DMS79 treated with DMSO at 0.1 percent for 48 hours (cell line): ENCODE data around the gene DTNA.
"Not testable (repeated sequence)": the region's sequence is repeated elsewhere in the genome, so short reads cannot be mapped to it uniquely, and the experiment has no call there.

Experiments used
- DNase-seq: peaks from one replicate; lab custom pipeline; 2025; lab: John Stamatoyannopoulos, UW

Gene DTNA

DNA sequence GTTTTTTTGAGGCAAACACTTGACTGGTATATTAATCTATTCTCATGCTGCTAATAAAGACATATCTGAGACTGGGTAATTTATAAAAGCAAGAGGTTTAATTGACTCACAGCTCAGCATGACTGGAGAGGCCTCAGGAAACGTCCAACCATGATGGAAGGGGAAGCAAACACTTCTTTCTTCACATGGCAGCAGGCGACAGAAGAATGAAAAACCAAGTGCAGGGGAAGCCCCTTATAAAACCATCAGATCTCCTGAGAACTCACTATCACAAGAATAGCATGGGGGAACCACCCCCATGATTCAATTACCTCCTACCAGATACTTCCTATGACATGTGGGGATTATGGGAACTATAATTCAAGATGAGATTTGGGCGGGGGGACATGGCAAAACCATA, 194.9 kb downstream of the DTNA start:
- DNase-seq: no peak

DNA sequence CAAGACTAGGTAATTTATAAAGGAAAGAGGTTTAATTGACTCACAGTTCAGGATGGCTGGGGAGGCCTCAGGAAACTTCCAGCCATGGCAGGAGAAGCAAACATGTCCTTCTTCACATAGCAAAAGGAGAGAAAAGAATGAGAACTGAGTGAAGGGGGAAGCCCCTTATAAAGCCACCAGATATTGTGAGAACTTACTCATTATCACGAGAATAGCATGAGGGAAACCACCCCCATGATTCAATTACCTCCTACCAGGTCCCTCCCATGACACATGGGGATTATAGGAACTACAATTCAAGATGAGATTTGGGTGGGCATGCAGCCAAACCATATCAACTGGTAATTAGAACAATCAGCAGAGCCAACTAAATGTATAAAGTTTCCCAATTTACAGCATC, 196.9 kb downstream of the DTNA start:
- DNase-seq: not testable (repeated sequence)

DNA sequence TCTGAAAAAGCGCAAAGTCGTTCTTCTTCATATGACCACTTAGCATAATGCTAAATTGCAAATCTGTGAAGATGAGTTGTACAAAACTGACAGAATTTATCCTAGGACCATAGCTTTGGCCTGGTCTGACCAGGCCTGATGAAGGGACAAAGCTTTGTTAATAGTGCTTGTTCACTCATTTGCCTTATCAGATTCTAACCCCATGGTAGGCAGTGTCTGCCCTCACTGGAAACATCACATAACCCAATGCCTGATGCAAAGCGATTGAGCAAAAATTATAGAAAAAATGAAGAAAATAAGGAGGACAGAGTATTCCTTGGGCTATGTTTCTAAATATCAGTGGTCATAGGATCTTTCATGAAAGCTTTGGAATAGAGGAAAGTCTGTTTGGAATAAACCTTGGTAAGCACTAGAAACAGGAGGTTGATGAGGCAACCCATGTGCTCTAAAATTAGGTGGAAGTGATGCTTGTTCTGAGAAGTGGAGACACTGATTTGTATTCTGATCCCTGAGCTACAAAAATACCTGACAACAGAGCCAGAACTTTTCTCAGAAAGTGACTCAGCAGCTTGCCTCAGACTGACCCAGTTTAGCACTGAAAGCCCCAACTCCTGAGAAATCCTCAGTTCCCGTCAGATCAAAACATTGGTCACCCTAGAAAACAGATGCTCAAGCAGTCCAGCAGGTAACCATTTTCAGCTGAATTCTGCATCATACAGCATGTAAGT, 199.7 kb downstream of the DTNA start:
- DNase-seq: no peak

DNA sequence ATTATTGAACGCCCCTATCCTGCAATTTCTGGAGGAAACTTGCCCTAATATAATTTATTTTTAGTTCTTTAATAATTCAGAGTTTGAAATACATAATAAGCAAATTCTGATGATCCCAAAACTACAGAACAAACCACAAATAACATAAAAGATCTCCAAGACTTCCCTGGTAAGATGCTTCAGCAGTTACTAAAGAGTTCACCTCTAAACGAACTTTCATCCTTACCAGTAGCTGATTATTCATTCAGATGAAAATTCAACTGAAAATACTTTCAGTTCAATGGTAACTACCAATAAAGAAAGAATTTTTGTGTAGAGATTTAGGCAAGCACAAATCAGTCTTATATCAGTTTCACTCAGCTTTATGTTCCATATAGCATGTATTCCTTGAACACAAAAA, 201.0 kb downstream of the DTNA start:
- DNase-seq: no peak

DNA sequence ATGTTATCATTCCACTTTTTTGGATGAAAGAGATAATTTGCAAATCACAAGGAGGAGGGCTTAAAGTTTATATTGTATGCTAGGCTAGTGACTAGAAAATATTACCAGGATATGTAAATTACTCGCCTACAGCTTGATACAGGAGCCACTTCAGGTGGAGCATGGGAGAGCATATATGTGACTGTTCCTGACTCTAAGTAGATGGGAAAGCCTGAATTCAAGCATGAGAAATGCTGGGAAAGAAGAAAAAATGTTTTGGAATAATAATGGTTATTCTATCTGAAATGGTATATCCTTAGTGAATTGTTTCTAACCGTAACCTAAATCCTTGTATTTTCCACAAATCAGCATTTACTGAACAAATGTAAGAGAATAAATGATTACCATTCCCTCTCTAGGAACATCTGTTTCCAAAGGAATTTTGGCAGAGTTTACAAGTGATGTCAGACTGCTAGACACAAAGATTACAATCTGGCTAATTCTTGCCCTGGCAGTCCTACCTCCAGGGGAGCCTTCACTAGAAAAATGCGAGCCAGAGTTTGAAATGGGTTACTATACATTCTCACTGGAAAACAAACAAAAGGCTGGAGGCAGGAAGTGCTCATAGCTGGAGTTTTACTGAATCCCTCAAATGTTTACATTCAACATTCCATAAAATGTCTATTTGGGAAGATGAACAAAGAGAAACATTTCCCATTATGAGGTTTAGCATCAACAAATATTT, 201.7 kb downstream of the DTNA start:
- no peak for DNase-seq

DNA sequence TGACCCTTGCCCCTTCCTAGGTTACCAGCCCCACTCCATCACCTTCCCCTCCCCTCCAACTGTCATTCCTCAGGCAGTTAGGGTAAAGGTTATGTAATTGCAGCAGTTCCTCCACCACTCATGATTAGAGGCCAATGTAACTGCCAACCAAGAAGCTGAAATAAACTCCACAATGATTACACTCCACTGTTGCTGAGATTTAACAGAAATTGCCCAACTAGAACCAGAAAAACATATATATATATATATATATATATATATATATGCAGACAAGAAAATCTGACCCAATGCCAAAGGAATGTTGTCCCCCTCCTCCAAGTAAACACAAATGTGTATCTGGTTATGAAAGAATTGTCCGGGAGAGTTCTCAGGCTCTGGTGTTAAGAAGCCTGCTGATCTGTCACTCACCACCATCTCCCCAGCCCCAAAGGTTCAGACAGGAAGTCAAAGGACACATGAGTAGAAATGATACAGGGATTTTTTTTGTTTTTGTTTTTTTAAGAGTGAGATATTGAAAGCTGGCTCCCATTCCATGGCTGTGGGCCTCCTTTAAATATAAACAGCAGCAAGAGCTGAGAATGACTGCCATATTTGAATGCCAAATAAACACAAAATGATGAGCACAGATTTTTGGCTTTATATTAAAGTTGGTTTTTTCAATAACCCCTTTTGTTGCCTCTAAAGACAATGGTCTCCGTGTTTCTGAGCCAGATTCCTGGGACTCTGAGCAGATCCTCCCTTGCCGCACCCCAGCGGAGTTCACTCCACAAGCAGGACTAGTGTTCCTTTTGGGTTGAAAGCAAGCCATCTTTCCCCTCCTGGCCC, 204.0 kb downstream of the DTNA start:
- DNase-seq: no peak

DNA sequence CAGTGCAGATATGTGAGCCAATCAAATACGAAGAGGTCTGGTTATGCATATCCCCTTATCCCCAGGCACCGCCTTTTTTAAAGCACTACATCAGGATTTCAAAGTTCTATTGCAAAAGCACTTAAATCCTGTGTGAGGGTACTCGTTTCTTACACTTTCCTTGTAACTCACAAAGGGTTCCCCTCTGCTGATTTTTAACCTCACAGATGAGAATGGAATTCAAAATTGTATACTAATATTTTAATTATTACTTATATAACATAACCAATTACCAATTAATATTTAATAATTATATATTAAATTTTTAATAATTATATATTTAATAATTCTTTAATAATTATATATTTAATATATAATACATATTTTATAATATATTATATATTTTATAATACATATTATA, 204.9 kb downstream of the DTNA start:
- DNase-seq: no peak

DNA sequence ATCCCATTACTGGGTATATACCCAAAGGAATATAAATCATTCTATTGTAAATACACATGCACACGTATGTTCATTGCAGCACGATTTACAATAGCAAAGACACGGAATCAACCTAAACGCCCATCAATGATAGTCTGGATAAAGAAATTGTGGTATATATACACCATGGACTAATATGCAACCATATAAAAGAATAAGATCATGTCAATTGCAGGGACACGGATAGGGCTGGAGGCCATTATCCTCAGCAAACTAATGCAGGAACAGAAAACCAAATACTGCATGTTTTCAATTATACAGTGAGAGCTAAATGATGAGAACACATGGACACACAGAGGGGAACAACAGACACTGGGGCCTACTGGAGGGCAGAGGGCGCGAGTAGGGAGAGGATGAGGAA, 206.4 kb downstream of the DTNA start:
- DNase-seq: not testable (repeated sequence)

DNA sequence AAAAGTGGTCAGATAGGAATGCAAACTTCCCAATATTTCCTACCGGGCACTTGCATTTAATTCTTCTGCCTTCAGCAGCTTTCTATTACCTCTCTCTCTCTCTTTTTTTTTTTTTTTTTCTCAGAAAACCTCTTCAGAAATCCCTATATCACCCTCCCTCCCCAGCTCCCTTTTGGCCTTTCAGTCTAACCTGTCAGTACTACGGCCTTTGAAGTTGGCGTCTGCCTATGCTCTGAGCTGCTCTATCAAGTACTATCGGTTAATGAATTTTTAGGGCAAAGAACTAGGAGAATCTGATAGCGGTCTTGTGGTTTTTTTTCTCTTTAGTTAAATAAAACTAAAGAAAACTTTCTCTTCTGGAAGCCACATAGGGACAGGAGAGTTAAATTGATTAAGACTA, 208.8 kb downstream of the DTNA start:
- DNase-seq: no peak

DNA sequence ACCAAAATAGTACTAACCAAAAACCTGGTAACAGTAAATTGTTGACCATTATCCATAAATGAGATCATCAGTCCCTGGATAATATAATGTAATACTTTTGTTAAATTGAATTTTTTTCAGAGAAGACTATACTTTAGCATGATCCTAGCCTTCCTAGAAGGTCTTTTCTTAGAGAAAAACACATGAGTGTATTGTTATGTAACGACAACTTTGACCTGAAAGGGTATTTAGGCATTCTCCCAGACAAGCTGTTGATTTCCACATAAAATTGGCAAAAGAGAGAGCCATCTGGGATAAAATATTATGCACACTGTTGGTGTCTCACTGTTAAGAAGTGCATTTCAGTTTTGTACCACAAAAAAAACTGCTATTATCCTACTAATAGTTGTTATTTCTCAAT, 211.1 kb downstream of the DTNA start:
- DNase-seq: no peak

DNA sequence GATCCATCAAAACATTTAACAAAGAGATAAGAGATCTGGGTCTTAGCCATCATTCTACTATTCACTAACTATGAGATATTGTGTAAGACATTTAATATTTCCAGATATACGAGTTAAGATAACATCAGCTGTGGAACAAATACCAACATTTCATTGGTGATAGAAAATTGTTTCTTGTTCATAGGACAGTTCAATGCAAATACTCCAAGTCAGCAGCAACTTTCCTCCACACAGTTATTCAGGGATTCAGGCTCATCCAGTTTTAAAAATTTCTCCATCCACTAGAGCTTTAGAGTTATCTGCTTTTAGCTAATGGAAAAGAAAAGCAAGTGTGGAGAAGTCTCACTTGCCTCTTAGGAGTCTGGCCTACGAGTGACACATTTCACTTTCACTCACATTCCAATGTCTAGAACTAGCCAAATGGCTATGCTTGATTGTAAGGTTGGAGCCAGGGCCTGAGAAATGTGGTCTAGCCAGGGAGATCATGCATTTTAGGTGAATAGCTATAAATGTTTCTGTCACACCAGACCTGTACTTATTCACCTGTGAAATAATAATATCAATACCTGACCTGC, 211.8 kb downstream of the DTNA start:
- DNase-seq: no peak

DNA sequence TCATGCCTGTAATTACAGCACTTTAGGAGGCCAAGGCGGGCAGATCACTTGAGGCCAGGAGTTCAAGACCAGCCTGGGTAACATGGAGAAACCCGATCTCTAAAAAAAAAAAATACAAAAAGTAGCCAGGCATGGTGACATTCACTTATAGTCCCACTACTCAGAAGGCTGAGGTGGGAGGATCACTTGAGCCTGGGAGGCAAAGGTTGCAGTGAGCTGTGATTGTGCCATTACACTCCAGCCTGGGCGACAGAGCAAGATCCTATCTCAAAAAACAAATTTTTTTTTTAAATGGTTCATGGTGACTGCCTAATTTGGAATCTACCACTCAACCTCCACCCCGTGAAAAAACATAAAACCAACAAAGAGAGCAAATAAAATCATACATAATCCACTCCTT, 212.5 kb downstream of the DTNA start:
- not testable (repeated sequence) for DNase-seq

DNA sequence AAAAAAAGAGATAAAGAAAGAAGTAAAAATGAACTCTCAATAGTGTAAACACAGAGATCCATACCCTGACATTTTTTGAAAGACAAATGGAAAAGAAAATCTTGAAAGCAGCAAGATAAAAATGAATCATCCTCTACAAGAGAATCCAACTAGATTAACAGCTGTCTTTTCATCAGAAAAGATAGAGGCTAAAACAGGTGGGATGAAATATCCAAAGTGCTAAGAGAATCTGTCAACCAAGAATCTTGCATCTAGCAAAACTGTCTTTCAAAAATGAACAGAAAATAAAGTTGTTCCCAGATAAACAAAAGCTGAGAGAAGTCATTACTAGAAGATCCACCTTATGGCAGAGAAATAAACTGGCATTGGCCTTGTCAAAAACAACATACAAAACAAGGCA, 213.8 kb downstream of the DTNA start:
- DNase-seq: no peak

DNA sequence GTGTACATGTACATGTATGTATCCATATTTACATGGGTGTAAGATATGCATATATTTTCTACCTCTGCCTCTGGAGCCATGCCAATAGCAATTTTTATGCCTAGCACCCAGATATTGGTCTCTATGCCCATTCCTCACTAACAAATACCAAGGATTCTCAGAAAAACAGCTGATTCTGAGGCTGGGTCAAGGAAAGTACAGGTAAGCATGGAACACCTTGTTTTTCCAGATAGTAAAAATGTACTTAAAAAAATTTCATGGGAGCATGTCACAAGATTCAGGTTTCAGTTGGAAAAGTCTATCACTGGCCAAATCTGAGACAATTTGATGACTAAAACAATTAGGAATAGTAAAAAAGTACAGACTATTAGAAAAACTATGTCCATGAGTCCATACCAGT, 216.6 kb downstream of the DTNA start:
- no peak for DNase-seq

DNA sequence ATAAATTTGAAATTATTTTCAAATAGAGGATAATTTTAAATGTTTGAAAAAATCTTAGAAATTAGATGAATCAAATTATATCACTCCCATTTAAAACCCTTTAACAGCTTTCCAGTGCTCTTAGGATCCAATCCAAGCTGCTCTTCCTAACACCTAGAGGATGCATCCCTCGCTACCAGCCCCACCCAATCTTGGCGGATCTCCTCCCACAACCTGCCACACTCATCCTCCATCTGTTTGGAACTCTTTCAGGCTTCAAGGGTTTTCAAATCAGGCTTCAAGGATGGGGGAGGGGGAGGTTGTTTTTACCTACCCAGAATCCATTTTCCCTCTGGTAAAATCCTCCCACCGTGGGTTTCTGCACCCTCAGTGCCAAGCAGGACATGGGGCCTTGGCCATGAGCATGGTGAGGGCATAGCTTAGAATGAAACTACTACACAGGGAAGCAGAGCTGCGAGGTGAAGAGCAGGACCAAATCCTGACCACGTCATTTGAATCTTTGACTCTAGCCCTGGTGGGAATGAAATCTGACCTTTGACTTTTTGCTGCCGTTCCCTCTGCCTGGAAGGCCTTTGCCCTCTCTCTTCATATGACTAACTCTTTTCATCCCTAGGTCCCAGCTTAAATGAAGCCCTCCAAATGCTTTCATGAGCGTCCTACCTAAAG, 218.1 kb downstream of the DTNA start:
- DNase-seq: no peak

DNA sequence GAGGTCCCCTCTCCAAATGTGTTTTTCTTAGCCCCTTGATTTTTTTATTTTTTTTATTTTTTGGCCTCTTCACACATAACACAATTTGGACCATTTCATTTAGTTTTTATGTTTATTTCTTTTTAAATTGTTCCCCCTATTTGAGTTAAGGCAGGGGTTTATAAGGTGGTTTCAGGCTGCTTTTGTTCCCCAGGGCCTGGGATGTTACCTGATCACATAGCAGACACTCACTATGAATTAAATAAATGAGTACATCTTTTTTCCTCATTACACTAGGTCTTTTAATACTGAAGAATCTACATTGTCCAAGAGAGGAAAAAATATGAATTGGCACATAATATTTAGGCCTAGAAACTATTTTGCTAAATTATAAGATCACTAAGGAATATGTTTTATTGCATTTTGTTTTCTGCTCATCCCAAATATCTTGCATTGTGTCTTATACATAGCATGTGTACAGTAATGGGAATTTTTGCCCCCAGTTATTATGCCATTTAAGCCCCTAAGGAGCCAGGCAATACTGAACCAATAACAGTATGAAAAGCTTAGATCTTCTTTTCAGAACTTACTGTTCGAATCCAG, 218.7 kb downstream of the DTNA start:
- no peak for DNase-seq

DNA sequence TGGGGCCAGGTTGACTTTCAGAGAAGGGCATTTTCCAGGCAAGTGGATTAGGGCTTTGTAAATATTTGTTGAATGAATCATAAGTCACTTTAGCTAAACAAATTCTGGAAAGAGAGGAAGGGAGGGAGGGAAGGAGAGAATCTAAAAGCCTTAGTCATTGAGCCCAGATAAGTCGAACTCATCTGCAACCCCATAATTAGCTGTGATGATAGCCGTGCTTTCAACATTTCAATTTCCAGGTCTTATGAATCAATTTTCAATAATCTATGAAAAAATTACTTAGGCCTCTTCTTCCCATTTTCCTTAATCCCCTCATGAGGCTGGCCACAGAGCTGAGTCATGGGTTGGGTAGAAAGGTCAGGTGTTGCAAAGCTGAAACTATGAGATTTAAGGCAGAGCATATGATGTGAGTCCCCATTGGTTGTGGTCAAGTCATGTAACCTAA, 219.3 kb downstream of the DTNA start:
- DNase-seq: no peak

DNA sequence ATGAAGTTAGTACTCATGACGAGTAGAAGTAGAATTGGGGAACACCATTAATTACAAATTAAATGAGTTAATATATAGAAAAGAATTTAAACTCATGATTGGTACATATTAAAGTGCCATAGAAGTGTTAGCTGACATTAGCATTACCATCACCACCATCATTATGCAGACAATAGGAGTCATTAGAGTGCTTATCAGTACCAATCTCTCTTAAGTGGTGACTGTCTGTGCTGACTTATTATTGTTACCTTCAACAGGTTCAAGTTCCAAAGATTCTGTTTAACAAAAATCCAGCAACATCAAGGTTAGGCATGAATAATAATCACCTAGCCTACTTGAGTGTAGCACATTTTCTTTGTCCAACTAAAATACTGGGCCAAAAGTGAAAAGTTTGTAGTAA, 222.3 kb downstream of the DTNA start:
- no peak for DNase-seq

DNA sequence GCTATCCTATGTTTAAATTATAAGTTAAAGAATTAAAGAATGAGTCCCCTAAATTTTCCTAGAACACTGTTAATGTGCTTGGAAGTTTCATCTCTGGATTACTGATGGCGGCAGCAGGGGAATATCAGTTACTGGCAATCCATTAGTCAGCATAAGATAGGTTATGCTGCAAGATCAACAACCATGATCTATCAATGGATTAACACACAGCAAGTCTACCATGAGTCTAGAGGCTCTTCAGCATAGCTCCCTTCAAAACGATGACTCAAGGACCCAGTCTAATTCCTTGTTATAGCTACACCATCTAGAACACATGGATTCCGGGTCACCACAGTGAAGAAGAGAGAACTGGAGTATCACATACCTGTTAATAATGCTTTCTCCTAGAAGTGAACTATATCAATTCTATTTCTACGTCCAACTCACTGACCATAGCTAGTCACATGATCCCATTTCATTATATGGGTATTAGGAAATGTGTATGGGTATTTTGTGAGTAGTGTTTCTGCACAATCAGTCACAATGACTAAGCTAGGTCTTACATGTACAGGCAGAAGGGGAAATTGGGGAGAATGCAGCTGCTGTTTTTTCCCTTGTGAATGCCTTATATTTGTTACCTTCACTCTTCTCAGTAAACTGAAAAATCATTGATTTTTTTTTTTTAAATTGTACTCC, 222.8 kb downstream of the DTNA start:
- no peak for DNase-seq

DNA sequence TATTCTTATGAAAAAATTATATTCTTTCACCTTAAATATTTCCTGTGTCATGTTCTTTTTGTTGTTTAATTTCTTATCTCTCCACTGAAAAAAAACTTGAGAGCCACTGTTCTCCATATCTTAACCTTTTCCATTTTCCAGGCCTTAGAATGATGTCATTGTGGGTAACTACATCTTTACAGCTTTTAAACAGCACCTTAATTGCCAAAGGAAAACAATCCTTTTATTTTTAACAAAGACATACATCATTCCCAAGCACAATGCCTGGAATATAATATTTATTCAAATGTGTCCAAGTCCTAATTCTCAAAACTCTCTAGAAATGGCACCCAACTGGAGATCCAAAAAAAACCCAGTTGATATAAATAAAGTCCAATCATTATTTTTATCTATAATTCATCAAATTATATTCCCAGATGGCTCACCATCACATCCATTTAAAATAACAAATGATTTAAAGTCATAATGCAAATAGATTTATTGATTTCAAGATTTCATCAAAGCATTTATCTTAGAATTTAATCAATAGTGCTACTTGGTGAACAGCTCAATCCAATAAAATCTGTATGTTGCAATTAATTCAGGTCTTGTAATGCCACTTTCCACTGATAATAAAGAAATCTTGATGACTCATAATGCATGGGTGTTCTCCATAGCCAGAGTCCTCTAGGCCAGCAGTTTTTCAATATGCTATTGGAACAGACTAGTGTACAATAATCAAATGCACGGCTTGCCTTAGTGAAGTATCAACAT, 224.0 kb downstream of the DTNA start:
- no peak for DNase-seq
